Mesendoderm (in vitro differentiated cells): ENCODE results near the gene TMEM259. TPM values are rescaled to one million over a fixed set of nuclear protein-coding genes. Genes with fewer than 3 reads are reported as not detected.
A peak's percentile ranks its signal among the peaks of the same experiment; 100 is the strongest.

Experiments
- DNase-seq: peaks from one replicate; pipeline ENCODE4 v3.0.0; 2013
- H2AK5ac ChIP-seq: 2 replicates; pipeline ENCODE4 v1.6.1; 2013; ENCODE audit warnings: low read length, inconsistent platforms
- H2BK120ac ChIP-seq: 2 replicates; pipeline ENCODE4 v1.6.1; 2013; ENCODE audit warnings: low read depth, mild to moderate bottlenecking, low read length, moderate library complexity, mixed read lengths
- H2BK15ac ChIP-seq: replicated peaks from 2 replicates; pipeline ENCODE4 v1.6.1; 2013; ENCODE audit warnings: low read depth, mild to moderate bottlenecking, moderate library complexity
- H2BK5ac ChIP-seq: 2 replicates; pipeline ENCODE4 v1.6.1; 2013; ENCODE audit warnings: low read length, inconsistent platforms
- H3K18ac ChIP-seq: 2 replicates; pipeline ENCODE4 v1.6.1; 2013; ENCODE audit warnings: mild to moderate bottlenecking, low read length, mixed read lengths
- H3K23ac ChIP-seq: one replicate; pipeline ENCODE4 v1.6.1; 2013; ENCODE audit warnings: low read length
- H3K27ac ChIP-seq: 2 replicates; pipeline ENCODE4 v1.5.1; 2013; ENCODE audit warnings: low read depth, mild to moderate bottlenecking, inconsistent platforms, low read length, moderate library complexity
- H3K27me3 ChIP-seq: 2 replicates; pipeline ENCODE4 v1.6.1; 2013; ENCODE audit warnings: low read length, control low read depth, mild to moderate bottlenecking, inconsistent platforms; ENCODE audit not compliant: insufficient read depth, poor library complexity
- H3K36me3 ChIP-seq: 2 replicates; pipeline ENCODE4 v1.6.1; 2013; ENCODE audit warnings: low read length, inconsistent platforms; ENCODE audit not compliant: control insufficient read depth, insufficient read depth
- H3K4ac ChIP-seq: one replicate; pipeline ENCODE4 v1.6.1; 2013; ENCODE audit warnings: low read depth, mild to moderate bottlenecking, low read length, moderate library complexity
- H3K4me1 ChIP-seq: 2 replicates; pipeline ENCODE4 v1.6.1; 2013; ENCODE audit warnings: low read depth, low read length, inconsistent platforms; ENCODE audit not compliant: control insufficient read depth
- H3K4me2 ChIP-seq: 2 replicates; pipeline ENCODE4 v1.6.1; 2013; ENCODE audit warnings: low read length
- H3K4me3 ChIP-seq: 2 replicates; pipeline ENCODE4 v1.5.1; 2013; ENCODE audit warnings: mild to moderate bottlenecking, low read length
- H3K56ac ChIP-seq: one replicate; pipeline ENCODE4 v1.6.1; 2013; ENCODE audit warnings: low read length
- H3K79me1 ChIP-seq: 2 replicates; pipeline ENCODE4 v1.6.1; 2013; ENCODE audit warnings: low read length, inconsistent platforms
- H3K79me2 ChIP-seq: 2 replicates; pipeline ENCODE4 v1.6.1; 2013; ENCODE audit warnings: mild to moderate bottlenecking, low read length; ENCODE audit not compliant: control insufficient read depth, insufficient read depth
- H3K9ac ChIP-seq: 2 replicates; pipeline ENCODE4 v1.6.1; 2013; ENCODE audit warnings: low read length, inconsistent platforms
- H4K5ac ChIP-seq: one replicate; pipeline ENCODE4 v1.6.1; 2013; ENCODE audit warnings: low read length
- H4K8ac ChIP-seq: one replicate; pipeline ENCODE4 v1.6.1; 2013; ENCODE audit warnings: low read depth, mild to moderate bottlenecking, control low read depth, low read length, moderate library complexity
- WGBS: extraction: QIAGEN DNeasy Blood & Tissue Kit; methylation state at CpG from one replicate; pipeline ENCODE4 v1.1.7; 2013; ENCODE audit warnings: low lambda C conversion rate, missing lambda C conversion rate; ENCODE audit not compliant: insufficient coverage; ENCODE audit errors: extremely low coverage; 5-methylcytosine and 5-hydroxymethylcytosine counted together
- polyA plus RNA-seq, 2 experiments: library from polyadenylated mRNA; stranded (reverse); fragments of 200-250 nt; gene quantifications; one replicate each; pipeline ENCODE4 v1.2.3, GENCODE V29; 2013

Gene TMEM259
- polyA plus RNA-seq (2013, experiment 1 of 2) = 82.5 TPM
- 81.3 TPM for polyA plus RNA-seq (2013, experiment 2 of 2)

GRCh38 chr19:1020868-1021425 is at the start of gene TMEM259:
TMEM259 (minus strand) TSS chr19:1021123; CDS start chr19:1020996, 127 bp downstream.
- Histone ChIP-seq H3K56ac (peak within 1 kb of the TSS; percentile 96), H3K4me1 (peaks cover 6% of the 10 kb centered on the region), H3K23ac (no peak within 1 kb of the TSS), H2BK5ac (peak within 1 kb of the TSS; percentile 64), H2AK5ac (no peak within 1 kb of the TSS), H3K18ac (peak within 1 kb of the TSS; percentile 97), H3K4me2 (peak within 1 kb of the TSS; percentile 85), H3K9ac (peak within 1 kb of the TSS; percentile 87), H3K79me1 (peaks cover 17% of the 10 kb centered on the region), H3K79me2 (peaks cover 47% of the 10 kb centered on the region), H3K4ac (peak within 1 kb of the TSS; percentile 44), H2BK15ac (no peak within 1 kb of the TSS), H3K27ac (peak within 1 kb of the TSS; percentile 63), H4K8ac (no peak within 1 kb of the TSS), H3K36me3 (no peaks in the 10 kb centered on the region), H2BK120ac (no peak within 1 kb of the TSS), H4K5ac (no peak within 1 kb of the TSS), H3K4me3 (peak within 1 kb of the TSS; percentile 77), H3K27me3 (no peaks in the 10 kb centered on the region)
- no CpG with 5 or more reads among the region's 68 CpGs for WGBS
- peak; percentile 97 for DNase-seq

- Histone ChIP-seq H3K56ac (peak overlapping the region; percentile 37), H3K4me2 (no peak overlapping the region), H2BK15ac (no peak overlapping the region), H3K9ac (no peak overlapping the region), H3K18ac (no peak overlapping the region), H3K4me1 (peaks cover 4% of the 10 kb centered on the region), H3K27me3 (peaks cover 5% of the 10 kb centered on the region), H3K23ac (no peak overlapping the region), H4K5ac (no peak overlapping the region), H2BK120ac (no peak overlapping the region), H2BK5ac (no peak overlapping the region), H3K4me3 (no peak overlapping the region), H4K8ac (no peak overlapping the region), H3K36me3 (no peaks in the 10 kb centered on the region), H3K79me2 (no peaks in the 10 kb centered on the region), H3K4ac (no peak overlapping the region), H3K27ac (no peak overlapping the region), H3K79me1 (no peaks in the 10 kb centered on the region), H2AK5ac (no peak overlapping the region)
- WGBS = no CpG with 5 or more reads among the region's 21 CpGs
- peak; percentile 57 for DNase-seq
These were observed 49.6 kb upstream of the TMEM259 start for GRCh38 chr19:1070576-1070930.

GRCh38 chr19:1069009-1069779 is 48.3 kb upstream of the TMEM259 start:
- Histone ChIP-seq H3K4me2 (no peak overlapping the region), H2AK5ac (no peak overlapping the region), H3K4me1 (peaks cover 4% of the 10 kb centered on the region), H2BK5ac (no peak overlapping the region), H3K36me3 (no peaks in the 10 kb centered on the region), H4K5ac (no peak overlapping the region), H2BK15ac (no peak overlapping the region), H2BK120ac (no peak overlapping the region), H3K4me3 (no peak overlapping the region), H4K8ac (no peak overlapping the region), H3K79me1 (no peaks in the 10 kb centered on the region), H3K23ac (no peak overlapping the region), H3K18ac (no peak overlapping the region), H3K79me2 (no peaks in the 10 kb centered on the region), H3K56ac (no peak overlapping the region), H3K9ac (no peak overlapping the region), H3K27me3 (peaks cover 5% of the 10 kb centered on the region), H3K27ac (no peak overlapping the region), H3K4ac (no peak overlapping the region)
- no CpG with 5 or more reads among the region's 25 CpGs for WGBS
- DNase-seq = no peak

GRCh38 chr19:1068009-1069001 is 47.4 kb upstream of the TMEM259 start:
- Histone ChIP-seq H4K5ac (no peak overlapping the region), H3K36me3 (no peaks in the 10 kb centered on the region), H3K79me1 (no peaks in the 10 kb centered on the region), H3K27ac (no peak overlapping the region), H2AK5ac (no peak overlapping the region), H3K18ac (no peak overlapping the region), H3K4me3 (no peak overlapping the region), H3K9ac (no peak overlapping the region), H3K4me1 (peaks cover 4% of the 10 kb centered on the region), H2BK120ac (no peak overlapping the region), H3K4me2 (no peak overlapping the region), H2BK5ac (no peak overlapping the region), H3K56ac (no peak overlapping the region), H3K27me3 (peaks cover 5% of the 10 kb centered on the region), H3K4ac (no peak overlapping the region), H4K8ac (no peak overlapping the region), H3K79me2 (no peaks in the 10 kb centered on the region), H3K23ac (no peak overlapping the region), H2BK15ac (no peak overlapping the region)
- DNase-seq = no peak
- WGBS = no CpG with 5 or more reads among the region's 45 CpGs

- no peak overlapping the region for H3K27ac ChIP-seq
- DNase-seq = no peak
- H2AK5ac ChIP-seq = no peak overlapping the region
- H3K4me3 ChIP-seq = no peak overlapping the region
- H4K8ac ChIP-seq = no peak overlapping the region
- no peak overlapping the region for H2BK5ac ChIP-seq
- H4K5ac ChIP-seq = no peak overlapping the region
- H3K27me3 ChIP-seq = peaks cover 5% of the 10 kb centered on the region
- H3K23ac ChIP-seq = no peak overlapping the region
- H2BK15ac ChIP-seq = no peak overlapping the region
- no peak overlapping the region for H3K4ac ChIP-seq
- no CpG with 5 or more reads among the region's 38 CpGs for WGBS
- no peaks in the 10 kb centered on the region for H3K79me1 ChIP-seq
- peak overlapping the region; percentile 44 for H3K9ac ChIP-seq
- peak overlapping the region; percentile 20 for H3K4me2 ChIP-seq
- H2BK120ac ChIP-seq = no peak overlapping the region
- peaks cover 4% of the 10 kb centered on the region for H3K4me1 ChIP-seq
- no peaks in the 10 kb centered on the region for H3K79me2 ChIP-seq
- H3K36me3 ChIP-seq = no peaks in the 10 kb centered on the region
- H3K56ac ChIP-seq = peak overlapping the region; percentile 64
- H3K18ac ChIP-seq = peak overlapping the region; percentile 10
These were observed 46.5 kb upstream of the TMEM259 start for GRCh38 chr19:1067341-1067957.
